Stimulated activated CD4-positive, alpha-beta T cell treated with anti-CD3 and anti-CD28 coated beads, Interleukin-2, amount 100 ng/mL, for 48 hours (primary cell): Measurements from ENCODE around the gene TTR.

Experiments
- DNase-seq, 2 donors: peaks; one replicate each; pipeline ENCODE4 v3.0.0-alpha.2; 2020

The TTR gene

DNA sequence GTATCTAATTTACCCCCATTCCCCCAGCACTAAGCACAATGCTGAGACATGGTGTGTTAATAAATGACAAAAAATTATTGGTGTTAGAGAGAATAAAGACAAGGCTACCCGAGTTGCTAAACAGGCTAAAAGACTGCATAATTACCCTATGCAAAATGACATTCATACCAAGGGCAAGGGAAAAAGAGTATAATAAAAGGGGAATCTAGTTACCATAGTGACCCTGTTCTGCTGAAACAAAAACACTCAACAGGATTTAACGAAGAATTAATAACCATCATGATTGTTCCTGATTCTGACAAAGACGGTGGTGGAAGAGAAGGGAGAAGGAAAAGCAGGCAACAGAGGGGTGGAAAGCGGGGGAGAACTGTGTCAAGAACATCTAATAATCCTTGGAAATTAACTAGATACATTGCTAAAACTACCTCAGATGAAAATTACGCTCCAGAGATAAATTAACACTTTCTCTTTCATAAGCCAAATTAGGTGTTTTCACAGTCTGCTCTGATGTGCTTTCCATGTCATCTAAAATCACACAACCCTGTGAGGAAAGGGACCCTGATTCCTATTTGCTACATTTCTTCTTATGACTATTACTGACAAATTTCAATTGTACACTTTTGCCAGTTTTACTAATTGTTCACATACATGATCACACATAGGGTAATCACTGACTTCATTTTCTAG lies 25.5 kb downstream of the TTR start:
- no peak for DNase-seq

DNA sequence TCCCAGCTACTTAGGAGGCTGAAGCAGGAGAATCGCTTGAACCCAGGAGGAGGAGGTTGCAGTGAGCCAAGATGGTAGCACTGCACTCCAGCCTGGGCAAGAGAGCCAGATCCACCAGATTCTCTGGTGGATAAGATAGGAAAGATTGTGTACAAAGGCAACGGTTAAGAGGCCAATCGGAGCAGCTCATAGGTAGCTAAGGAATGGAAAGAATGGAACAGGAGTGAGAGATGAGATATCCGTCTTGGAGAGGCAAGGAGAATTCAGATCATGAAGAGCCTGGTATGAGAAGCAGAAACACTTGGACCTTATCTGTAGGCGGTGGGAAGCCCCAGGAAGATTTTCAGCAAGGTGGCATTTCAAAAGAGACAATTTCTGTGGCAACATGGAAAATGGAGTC lies 27.1 kb downstream of the TTR start:
- no peak for DNase-seq

- no peak for DNase-seq
Observed at GRCh38 chr18:31619291-31619690, 27.6 kb downstream of the TTR start.

GRCh38 chr18:31624892-31625640 lies 33.4 kb downstream of the TTR start:
- no peak for DNase-seq

GRCh38 chr18:31626409-31626808 lies 34.7 kb downstream of the TTR start:
- no peak for DNase-seq

- DNase-seq, result no peak
Observed at GRCh38 chr18:31630549-31630948, 38.9 kb downstream of the TTR start.

GRCh38 chr18:31631526-31631925 lies 39.8 kb downstream of the TTR start:
- DNase-seq, result no peak

DNA sequence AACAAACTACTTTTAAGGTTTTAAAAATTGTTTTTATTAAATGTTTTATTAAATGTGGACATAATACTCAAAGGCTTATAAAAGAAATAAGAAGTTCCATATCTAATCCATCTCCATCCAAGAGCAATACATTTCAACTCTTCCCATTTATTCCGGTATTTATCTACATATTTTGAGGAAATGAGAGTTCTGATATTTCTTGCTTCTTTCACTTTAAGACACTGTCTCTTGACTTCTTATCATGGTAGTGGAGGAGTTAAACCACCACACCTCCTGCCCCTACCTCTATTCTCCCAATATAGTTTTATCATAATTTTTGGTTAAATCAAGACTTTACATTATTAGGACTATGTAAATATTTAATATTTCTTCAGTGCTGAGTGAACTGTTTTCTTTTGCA lies 40.7 kb downstream of the TTR start:
- no peak for DNase-seq

- no peak for DNase-seq
Observed at GRCh38 chr18:31633392-31634330, 42.0 kb downstream of the TTR start.

- no peak for DNase-seq
Observed at GRCh38 chr18:31634331-31634713, 42.6 kb downstream of the TTR start.

GRCh38 chr18:31636387-31636786 lies 44.7 kb downstream of the TTR start:
- no peak for DNase-seq

GRCh38 chr18:31637445-31637844 lies 45.8 kb downstream of the TTR start:
- DNase-seq, result no peak

GRCh38 chr18:31643003-31643402 lies 51.3 kb downstream of the TTR start:
- no peak for DNase-seq

DNA sequence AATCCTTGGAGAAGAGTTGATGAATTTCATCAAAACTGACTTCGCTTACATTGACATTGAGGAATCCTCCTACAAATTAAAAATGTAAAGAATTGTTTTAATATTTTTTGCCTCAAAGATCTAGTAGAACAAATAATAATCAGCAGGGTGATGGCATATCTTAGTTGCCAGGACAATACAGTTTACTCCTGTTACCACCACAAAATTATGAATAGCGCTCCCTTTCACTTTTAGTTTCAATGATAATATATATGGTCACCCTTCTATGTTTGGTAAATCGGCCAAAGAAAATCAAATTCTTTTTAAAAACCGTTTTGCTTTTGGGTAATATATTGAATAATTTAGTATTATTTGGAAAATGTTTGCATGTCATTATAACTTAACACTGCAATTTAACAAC lies 53.7 kb downstream of the TTR start:
- no peak for DNase-seq

DNA sequence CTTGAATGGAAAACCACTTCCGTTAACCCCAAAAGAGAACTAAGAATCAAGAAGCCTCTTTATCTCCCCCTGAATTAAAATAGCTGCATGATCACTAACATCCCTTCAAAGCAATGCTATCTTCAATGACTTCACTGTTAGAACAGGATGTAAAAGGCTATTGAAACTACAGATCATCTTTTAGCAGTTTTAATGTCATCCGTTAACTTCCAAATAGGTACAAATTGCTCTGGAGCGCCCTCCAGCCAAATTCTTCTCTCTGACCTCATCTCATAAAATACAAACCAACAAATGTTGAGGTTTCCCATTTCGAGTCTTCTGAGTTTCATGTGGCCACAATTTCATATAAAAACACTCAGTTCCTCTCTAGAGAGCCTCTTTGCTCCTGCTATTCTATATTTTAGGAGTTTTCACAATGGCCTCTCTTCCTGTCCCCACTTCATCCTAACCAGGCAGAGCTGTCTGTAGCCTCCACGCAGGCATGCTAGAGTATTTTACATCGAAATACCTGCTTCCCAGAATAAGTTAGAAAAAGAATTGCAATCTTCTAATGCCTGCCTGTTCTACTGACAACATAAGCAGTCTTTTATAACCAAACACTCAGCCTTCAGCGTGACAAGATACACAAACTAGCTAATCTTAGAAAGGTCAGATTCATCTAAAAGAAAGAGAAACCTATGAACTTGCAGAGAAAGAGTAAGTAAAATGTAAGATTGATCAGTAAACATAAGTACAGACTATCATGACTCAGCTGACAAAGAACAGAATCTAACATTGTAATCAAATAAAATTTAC lies 54.9 kb downstream of the TTR start:
- no peak for DNase-seq

DNA sequence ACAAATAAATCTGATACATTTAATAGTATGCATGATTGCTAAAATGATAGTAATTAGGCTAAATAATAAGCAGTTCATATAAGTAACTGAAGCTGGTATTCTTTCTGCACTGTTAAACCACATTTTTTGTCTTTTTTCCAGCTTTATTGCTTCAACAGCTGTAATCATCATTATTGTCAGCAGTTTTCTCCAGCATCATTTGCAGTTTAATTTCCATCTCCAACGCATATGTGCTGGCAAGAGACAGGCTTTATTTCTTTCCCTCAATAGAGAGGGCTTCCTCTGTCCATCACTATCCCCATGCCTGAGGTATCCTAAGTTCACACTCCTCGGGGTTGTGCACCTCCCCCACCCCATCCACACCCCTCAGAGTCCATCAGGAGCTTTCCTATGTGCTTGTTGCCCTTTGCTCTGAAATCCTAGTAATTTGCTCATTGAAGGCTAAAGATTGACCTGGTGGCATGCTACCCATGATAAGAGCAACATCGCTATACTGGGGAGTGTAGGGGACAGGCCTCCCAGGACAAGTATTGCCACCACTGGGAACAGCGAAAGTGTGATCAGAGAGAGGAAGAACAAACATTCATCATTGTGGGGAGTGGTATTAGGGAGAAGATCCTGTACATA lies 55.6 kb downstream of the TTR start:
- no peak for DNase-seq
